HG03159 (cell line): ENCODE measurements around the gene GIT2.

Experiments
- ATAC-seq: cut with Tn5 transposase; IDR thresholded peaks from one replicate; pipeline ENCODE4 v1.9.1; 2021; ENCODE audit warnings: mild to moderate bottlenecking, moderate library complexity; ENCODE audit not compliant: unreplicated experiment

GIT2 gene

GRCh38 chr12:109982210-109982609 lies 14.0 kb downstream of the GIT2 start:
- ATAC-seq = no peak

DNA sequence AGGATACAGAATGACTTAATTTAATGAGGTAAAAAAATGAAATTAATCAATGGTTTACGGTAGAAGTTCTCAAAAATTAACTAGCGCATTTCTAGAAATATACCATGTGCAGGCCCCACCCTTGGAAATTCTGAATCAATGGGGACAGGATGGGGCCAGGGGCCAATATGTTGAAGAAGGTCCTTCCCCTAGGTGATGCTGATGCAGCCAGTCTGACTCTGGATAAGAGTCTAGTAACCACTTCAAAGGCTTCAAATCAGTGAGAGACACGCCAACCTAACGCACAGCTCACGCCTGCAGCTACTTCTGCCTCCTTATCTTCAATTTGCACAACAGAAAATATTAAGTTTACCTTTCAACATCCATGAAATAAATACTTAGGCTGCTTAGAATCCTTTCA lies 14.9 kb downstream of the GIT2 start:
- ATAC-seq = no peak

GRCh38 chr12:109972821-109973220 lies 23.3 kb downstream of the GIT2 start:
- ATAC-seq = no peak

GRCh38 chr12:109968801-109969200 lies 27.4 kb downstream of the GIT2 start:
- no peak for ATAC-seq

GRCh38 chr12:109968032-109968420 lies 28.1 kb downstream of the GIT2 start:
- ATAC-seq = no peak

DNA sequence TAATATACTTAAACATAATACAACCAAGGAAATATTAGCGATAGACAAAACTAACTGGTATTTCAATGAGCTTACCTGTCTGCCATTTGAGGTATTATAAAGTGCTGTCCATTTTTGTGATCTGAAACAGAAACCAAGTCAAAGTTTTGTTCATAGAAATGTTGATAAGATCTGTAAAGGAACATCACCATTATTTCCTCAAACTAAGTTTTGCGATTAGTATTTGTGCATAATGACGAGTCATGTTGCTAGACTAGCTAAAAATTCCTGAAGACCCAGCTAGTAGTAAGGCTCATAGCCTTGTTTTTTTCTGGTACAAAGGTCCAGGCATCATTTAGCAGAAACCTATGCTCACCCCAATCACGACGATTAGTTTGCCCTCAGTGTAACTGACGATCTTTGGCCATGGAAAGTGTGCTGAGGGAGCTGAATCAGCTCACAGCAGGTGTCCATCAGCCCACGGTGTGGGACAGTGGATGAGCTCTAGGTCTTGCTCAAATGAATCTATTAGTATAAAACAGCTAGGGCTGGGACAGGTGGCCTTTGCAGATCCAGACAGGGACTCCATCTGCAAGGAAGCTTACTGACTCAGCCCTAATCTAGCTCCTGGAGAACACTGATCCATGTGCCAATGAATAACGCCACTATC lies 28.7 kb downstream of the GIT2 start:
- ATAC-seq = no peak

DNA sequence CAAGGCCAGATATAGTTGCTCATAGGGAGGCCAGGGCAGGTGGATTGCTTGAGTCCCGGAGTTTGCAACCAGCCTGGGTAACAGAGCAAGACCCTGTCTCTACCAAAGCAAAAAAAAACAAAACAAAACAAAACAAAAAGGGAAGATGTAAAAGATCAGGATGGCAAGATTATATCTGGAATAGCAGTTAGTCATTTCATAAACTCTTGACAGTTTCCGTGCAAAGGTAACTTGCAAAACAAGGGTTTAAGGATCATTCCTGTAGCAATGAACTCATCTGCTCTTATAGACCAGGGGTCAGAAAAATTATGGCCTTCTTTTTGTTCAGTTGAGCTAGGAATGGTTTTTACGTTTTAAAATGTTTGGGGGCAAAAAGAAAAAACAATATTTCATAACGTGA lies 29.6 kb downstream of the GIT2 start:
- ATAC-seq = no peak

- no peak for ATAC-seq
Measured at GRCh38 chr12:109963743-109964429, 32.3 kb downstream of the GIT2 start.

DNA sequence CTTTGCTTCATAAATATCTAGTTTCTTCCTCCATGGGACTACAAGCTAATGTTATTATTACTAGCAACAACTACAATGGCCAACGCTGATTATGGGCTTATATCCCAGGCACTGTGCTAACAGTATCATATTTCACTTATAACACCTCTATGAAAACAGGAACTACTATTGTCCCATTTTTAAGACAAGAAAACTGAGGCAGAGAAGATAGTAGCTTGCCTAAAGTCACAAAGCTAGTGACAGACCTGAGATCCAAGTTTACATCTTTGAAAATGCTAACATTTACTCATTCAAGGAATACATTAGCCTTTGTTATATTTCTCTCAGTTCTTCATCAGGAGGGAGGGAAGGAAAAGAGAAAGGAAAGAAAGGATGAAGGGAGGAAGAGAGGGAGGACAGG lies 32.8 kb downstream of the GIT2 start:
- ATAC-seq = no peak

GRCh38 chr12:109962398-109962797 lies 33.8 kb downstream of the GIT2 start:
- ATAC-seq = no peak

DNA sequence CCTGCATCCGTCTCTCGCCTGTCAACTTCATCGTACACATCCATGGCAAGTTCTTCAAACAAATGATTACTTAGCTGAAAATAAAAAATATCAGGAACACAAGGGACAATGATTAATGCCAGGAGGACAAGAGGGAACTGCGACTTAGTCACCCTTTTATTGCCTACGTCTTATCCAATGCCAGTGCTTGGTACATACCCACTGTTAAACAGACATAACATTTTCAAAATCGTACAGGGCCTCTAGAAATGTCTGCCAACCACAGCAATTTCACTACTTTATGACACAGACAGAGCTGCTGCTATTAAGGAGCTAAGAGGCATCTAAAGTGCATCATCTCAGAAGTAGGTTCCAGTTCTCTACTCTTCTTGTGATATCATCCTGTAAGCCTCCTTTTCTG lies 34.6 kb downstream of the GIT2 start:
- ATAC-seq = no peak

DNA sequence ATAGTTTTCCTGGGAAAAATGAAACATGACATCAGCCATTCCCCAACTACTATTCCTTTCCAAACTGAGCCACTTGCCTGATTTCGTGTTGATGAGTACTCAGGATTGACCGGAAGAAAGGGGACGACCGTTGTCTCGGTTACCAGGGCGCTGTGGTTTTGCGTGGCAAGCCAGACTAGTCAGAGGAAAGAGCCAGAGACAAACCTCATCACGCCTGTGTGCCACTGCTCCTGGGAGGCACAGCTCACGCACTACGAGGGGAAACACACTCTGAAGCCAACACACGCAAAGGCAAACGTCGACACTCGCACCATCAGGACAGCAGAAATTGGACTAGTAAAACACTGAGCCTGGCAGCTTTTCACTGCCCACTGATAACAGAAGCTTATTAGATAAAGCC lies 35.0 kb downstream of the GIT2 start:
- ATAC-seq = no peak

DNA sequence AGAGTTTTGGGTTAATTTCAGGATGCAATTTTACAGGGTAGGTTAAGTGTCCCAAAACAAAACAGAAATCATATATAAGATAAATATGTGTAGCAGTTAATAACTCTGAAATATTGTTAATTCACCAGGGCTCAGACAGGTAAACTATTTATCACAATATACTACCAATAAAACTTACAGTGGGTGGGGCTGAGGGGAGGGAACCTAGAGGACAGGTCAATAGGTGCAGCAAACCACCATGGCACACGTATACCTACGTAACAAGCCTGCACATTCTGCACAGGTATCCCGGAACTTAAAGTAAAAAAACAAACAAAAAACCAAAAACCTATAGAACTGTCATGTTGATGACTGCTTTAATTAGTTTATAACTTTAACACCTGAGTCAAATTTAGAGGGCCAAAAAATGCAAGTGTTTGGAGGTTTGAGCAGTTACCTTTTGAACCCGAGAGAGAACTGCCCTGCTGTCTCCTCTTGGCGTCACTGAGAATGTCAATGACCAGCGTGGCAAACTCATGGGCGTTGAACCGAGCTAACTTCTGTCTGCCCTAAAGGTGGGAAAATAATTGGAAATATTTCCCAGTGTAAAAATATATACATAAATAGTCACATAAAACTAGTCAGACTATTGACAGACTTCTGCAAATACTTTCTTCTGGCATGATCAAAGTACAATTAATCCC lies 36.6 kb downstream of the GIT2 start:
- no peak for ATAC-seq

DNA sequence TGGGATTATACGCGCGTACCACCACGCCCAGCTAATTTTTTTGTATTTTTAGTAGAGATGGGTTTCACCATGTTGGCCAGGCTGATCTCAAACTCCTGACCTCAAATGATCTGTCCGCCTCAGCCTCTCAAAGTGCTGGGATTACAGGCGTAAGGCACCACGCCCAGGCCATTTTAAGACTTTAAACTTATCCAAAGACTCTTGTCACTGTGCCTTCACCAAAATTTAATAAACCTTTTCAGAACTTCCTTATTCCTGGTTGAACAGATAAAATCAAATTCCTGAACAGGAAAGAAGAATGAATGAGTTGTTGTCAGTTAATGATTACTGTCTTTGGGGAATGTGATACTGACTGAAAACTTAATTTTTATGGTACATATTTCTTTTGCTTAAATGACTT lies 37.8 kb downstream of the GIT2 start:
- no peak for ATAC-seq

DNA sequence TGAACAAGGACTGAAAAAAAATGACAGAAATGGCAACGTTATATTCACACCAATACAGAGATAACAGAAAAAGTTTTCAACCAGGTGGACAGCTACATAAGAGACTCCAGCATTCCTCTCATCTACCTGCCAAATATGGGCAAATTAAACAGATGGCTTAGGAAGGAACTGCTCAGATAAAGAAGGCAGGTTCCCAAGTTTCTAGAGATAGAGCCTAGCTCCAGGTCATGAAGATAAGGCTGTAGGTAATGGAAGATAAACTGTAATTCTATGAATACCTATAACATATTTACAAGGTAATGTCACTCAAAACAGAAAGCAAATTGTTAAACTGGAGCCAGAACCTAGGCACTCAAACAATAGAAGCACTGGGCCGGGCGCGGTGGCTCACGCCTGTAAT lies 42.5 kb downstream of the GIT2 start:
- no peak for ATAC-seq

GRCh38 chr12:109952873-109953272 lies 43.3 kb downstream of the GIT2 start:
- ATAC-seq = no peak

- no peak for ATAC-seq
Measured at GRCh38 chr12:109952160-109952858, 43.9 kb downstream of the GIT2 start.

DNA sequence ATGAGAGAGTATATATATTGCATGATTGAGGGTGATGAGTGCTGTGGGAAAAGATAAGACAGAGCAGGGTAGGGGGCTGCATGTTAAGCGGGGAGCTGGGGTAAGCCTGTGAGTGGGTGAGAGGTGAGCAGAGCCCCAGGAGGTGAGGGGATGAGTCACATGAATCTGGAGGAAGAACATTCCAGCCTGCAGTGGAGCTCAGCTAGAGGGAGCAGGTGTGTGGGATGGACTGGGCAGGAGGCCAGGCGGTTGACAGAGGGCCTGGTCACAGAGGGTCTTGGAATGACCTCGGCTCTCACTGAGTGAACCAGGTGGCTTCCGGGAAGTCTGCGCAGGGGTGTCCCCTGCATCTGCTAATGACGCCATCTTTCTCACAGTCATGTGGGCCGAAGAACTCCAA lies 44.4 kb downstream of the GIT2 start:
- ATAC-seq = no peak

- no peak for ATAC-seq
Measured at GRCh38 chr12:109951136-109951535, 45.0 kb downstream of the GIT2 start.

- no peak for ATAC-seq
Measured at GRCh38 chr12:109950625-109951024, 45.5 kb downstream of the GIT2 start.

GRCh38 chr12:109949089-109949488 lies 47.1 kb downstream of the GIT2 start:
- ATAC-seq = no peak

- ATAC-seq = no peak
Measured at GRCh38 chr12:109948368-109948767, 47.8 kb downstream of the GIT2 start.
